Left lung (tissue), 10 donors: ENCODE results near the gene MMP19. TPM values are rescaled to one million over a fixed set of nuclear protein-coding genes. Genes with fewer than 3 reads are reported as not detected.

Source experiments
- ATAC-seq: fragments of 200-7000 bp; cut with Tn5 transposase; one replicate; pipeline ENCODE4 v1.9.1; 2020; ENCODE audit warnings: moderate library complexity
- DNase-seq, 4 donors: peaks; one replicate each; pipeline ENCODE4 v3.0.0-alpha.2; 2013 to 2020
- H3K27ac ChIP-seq, 2 donors: fragments of 200-600 bp; sonication (generic) in 1 of 2; one replicate each; pipeline versions ENCODE4 v1.5.0 to v1.8.0; 2020 to 2021
- H3K27me3 ChIP-seq, 2 donors: fragments of 200-600 bp; sonication (generic) in 1 of 2; one replicate each; pipeline versions ENCODE4 v1.5.0 to v1.8.0; 2020 to 2021
- H3K36me3 ChIP-seq, 2 donors: fragments of 200-600 bp; sonication (generic) in 1 of 2; one replicate each; pipeline versions ENCODE4 v1.5.0 to v1.8.0; 2020 to 2021
- H3K4me1 ChIP-seq, 2 donors: fragments of 200-600 bp; one replicate each; pipeline ENCODE4 v1.8.0; 2021
- H3K4me3 ChIP-seq, 2 donors: fragments of 200-600 bp; sonication (generic) in 1 of 2; one replicate each; pipeline versions ENCODE4 v1.5.0 to v1.8.0; 2020 to 2021; ENCODE audit warnings: mild to moderate bottlenecking in 1 of 2
- H3K9me3 ChIP-seq, 2 donors: fragments of 200-600 bp; sonication (generic) in 1 of 2; one replicate each; pipeline versions ENCODE4 v1.5.0 to v1.8.0; 2020 to 2021
- CTCF ChIP-seq, 2 donors: fragments of 200-600 bp; sonication (generic) in 1 of 2; IDR thresholded peaks; one replicate each; pipeline versions ENCODE4 v1.5.0 to v1.8.0; 2021; ENCODE audit warnings: antibody characterized with exemption in 2 of 2
- intact Hi-C, 2 donors: fragments of 100-400 bp; cut with DNase I; formaldehyde crosslinking; loops; one replicate each; pipeline versions ENCODE4 v1.11.2 to v1.14.2; 2022
- polyA plus RNA-seq, 6 donors: library from polyadenylated mRNA; unstranded; fragments of 120-200 nt; gene quantifications; one replicate each; pipeline ENCODE4 v1.2.1, GENCODE V29; 2013; ENCODE audit not compliant: insufficient read length in 6 of 6
- total RNA-seq, 2 donors: library from RNA; stranded (reverse); fragmentation: NEBNext Ultra II Directional; extraction: Animal tissue kit (Norgen Biotek cat#: 25700); gene quantifications; one replicate each; pipeline ENCODE4 v1.2.1, GENCODE V29; 2021
- donor health status: DM: no; HTN: yes; CAD: no.
- donor health status: DM: no; HTN: no; CAD: no.

Gene MMP19
- total and polyA plus RNA-seq, 8 donors = 9.9 to 78.4 (median 11.9) TPM

- intact Hi-C loops = no loop called here
- DNase-seq (no peak), ATAC-seq (no peak)
- H3K27me3 ChIP-seq = no peaks in the 10 kb centered on the region
- H3K9me3 ChIP-seq = peaks cover 0 to 12% of the 10 kb centered on the region in 2 donors
- no peak for TF ChIP-seq CTCF (IDR thresholded peaks at IDR 0.05)
- H3K36me3 ChIP-seq = no peaks in the 10 kb centered on the region
- H3K4me3 ChIP-seq = no peak overlapping the region
- H3K4me1 ChIP-seq = no peaks in the 10 kb centered on the region
- no peak overlapping the region for H3K27ac ChIP-seq
These were observed 19.1 kb upstream of the MMP19 start for GRCh38 chr12:55861871-55862270.

DNA sequence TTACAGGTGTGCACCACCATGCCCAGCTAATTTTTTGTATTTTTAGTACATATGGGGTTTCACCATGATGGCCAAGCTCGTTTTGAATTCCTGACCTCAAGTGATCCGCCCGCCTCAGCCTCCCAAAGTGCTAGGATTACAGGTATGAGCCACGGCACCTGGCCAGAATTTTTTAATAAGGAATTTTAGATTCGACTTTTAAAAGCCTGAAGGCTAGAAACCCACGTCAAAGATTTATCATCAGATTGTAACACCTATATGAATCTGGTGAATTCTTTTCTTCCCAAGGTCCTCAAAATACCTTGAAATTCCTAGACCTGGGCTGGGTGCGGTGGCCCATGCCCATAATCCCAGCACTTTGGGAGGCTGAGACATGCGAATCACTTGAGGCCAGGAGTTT, 18.7 kb upstream of the MMP19 start:
- DNase-seq = no peak
- no peak for ATAC-seq
- Histone ChIP-seq H3K4me1 (no peaks in the 10 kb centered on the region), H3K9me3 (peaks cover 0 to 12% of the 10 kb centered on the region in 2 donors), H3K27ac (no peak overlapping the region), H3K36me3 (no peaks in the 10 kb centered on the region), H3K27me3 (no peaks in the 10 kb centered on the region), H3K4me3 (no peak overlapping the region)
- intact Hi-C loops = no loop called here
- TF ChIP-seq CTCF (IDR thresholded peaks at IDR 0.05) = no peak

DNA sequence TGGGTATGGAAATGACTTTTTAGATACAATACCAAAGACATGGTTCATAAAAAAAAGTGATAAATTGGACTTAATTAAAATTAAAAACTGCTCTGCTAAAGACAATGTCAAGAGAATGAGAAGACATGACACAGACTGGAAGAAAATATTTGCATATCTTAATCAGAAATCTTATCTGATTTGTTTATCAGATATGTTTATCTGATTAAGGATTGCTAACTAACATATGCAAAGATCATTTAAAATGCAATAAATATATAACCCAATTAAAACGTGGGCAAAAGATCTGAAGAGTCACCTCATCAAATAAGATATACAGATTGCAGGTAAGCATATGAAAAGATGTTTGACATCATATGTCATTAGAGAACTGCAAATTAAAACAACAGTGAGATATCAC, 10.0 kb upstream of the MMP19 start:
- Histone ChIP-seq H3K4me1 (peaks cover 14 to 18% of the 10 kb centered on the region in 2 donors), H3K4me3 (no peak overlapping the region), H3K27ac (no peak overlapping the region), H3K36me3 (no peaks in the 10 kb centered on the region), H3K27me3 (no peaks in the 10 kb centered on the region), H3K9me3 (no peaks in the 10 kb centered on the region)
- DNase-seq = no peak
- no peak for ATAC-seq
- intact Hi-C loops = no loop called here
- no peak for TF ChIP-seq CTCF (IDR thresholded peaks at IDR 0.05)

DNA sequence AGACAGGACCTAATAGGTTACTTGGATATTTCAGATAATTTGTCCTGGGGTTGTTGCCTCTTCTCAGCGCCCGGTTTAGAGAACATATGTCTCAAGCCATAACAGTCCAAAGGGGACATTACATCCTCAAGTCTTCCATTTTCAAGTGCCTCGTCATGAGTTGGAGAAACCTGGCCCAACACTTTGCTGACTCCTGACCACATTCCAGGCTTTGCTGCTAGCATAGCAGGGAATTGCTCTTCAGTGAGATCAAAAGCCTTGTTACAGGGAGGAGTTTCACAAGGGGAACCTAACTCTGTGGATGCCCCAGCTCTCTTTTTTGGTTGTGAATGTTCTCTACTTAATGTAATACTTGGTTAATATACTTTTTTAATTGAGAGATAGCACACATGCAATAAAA, 8.2 kb upstream of the MMP19 start:
- Histone ChIP-seq H3K9me3 (no peaks in the 10 kb centered on the region), H3K27me3 (no peaks in the 10 kb centered on the region), H3K27ac (peak overlapping the region in 1 of 2 donors; percentile 90), H3K4me3 (no peak overlapping the region), H3K36me3 (no peaks in the 10 kb centered on the region), H3K4me1 (peaks cover 19 to 37% of the 10 kb centered on the region in 2 donors)
- no peak for TF ChIP-seq CTCF (IDR thresholded peaks at IDR 0.05)
- DNase-seq = peak in 1 of 4 donors; percentile 25
- intact Hi-C loops = no loop called here
- no peak for ATAC-seq

- Histone ChIP-seq H3K9me3 (no peaks in the 10 kb centered on the region), H3K4me3 (no peak overlapping the region), H3K27me3 (no peaks in the 10 kb centered on the region), H3K27ac (peak overlapping the region in 1 of 2 donors; percentile 90), H3K4me1 (peaks cover 19 to 41% of the 10 kb centered on the region in 2 donors), H3K36me3 (no peaks in the 10 kb centered on the region)
- no peak for ATAC-seq
- DNase-seq = no peak
- no peak for TF ChIP-seq CTCF (IDR thresholded peaks at IDR 0.05)
- intact Hi-C loops = no loop called here
These were observed 7.7 kb upstream of the MMP19 start for GRCh38 chr12:55850401-55850800.
